ENCODE data around the gene GRIN3A. TPM values are rescaled to one million over a fixed set of nuclear protein-coding genes. Genes with fewer than 3 reads are reported as not detected.

GRIN3A gene
- polyA plus RNA-seq, 1 of the 3 experiments (the other 2 are of a cell fraction), result not detected

DNA sequence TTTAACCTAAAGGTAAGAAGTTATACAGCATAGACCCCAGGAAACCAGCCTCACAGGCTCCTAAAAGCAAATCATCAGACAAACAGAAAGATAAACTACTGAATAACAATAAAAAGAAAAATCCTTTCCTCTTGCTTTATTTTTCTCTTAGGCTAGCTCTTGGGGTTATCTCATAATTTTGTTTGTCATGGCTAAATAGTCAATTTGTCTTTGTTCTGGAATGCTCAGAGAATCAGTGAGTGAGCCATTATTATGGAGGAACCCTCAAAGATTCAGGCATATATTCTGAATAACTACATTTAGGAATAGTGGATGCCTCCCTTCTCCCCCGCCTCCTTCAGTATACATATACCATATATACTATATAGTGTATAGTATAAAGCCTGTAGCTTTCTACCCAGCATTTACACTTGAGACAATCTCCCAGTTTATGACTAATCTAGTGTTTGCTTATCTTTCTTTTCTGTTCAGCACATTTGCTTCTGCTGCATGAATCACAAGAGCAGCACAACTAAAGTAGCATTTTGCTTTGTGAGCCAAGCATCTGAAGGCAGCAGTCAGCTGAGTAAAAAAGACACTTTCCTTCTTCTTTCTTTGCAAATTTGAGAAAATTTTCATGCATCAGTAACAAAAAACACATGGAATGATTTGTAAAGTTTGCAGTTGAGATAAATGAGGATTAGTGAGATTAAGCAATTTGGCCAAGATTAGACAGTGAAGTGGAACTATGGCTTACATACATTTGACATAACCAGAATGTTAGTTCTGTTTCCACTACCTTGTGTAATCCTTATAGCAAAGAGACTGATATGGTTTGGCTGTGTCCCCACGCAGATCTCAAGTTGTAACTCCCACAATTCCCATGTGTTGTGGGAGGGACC lies 98.4 kb downstream of the GRIN3A start:
- Histone ChIP-seq H3K27ac (ENCODE audit: low read depth in 2 of 2, low read length in 1 of 2) (no peak overlapping the region), H3K36me3 (replicated peaks in 1 of 2; ENCODE audit: control insufficient read depth in 1 of 2, insufficient read depth in 2 of 2, low read length in 1 of 2) (no peaks in the 10 kb centered on the region), H3F3A (replicated peaks; ENCODE audit: insufficient read depth) (no peaks in the 10 kb centered on the region), H3K4me2 (no peak overlapping the region), H2AFZ (ENCODE audit: low read depth) (no peak overlapping the region), H3K4me3 (ENCODE audit: low read depth in 2 of 2, low read length in 1 of 2) (no peak overlapping the region), H3K4me1 (ENCODE audit: control insufficient read depth in 1 of 2, insufficient read depth in 2 of 2, low read depth in 1 of 2, low read length in 1 of 2) (no peaks in the 10 kb centered on the region), H3K9me3 (no peaks in the 10 kb centered on the region), H3K27me3 (ENCODE audit: insufficient read depth) (no peaks in the 10 kb centered on the region), H3K9ac (no peak overlapping the region), H3K9me2 (no peaks in the 10 kb centered on the region), H3K79me2 (ENCODE audit: insufficient read depth) (no peaks in the 10 kb centered on the region), H4K20me1 (ENCODE audit: insufficient read depth) (no peaks in the 10 kb centered on the region)
- ChIA-PET CTCF (no interaction called here), POLR2A (no interaction called here)
- 17% methylated on average over 2 of the region's 2 CpGs for WGBS (ENCODE audit: low lambda C conversion rate)
- TF ChIP-seq, protein P1, sequence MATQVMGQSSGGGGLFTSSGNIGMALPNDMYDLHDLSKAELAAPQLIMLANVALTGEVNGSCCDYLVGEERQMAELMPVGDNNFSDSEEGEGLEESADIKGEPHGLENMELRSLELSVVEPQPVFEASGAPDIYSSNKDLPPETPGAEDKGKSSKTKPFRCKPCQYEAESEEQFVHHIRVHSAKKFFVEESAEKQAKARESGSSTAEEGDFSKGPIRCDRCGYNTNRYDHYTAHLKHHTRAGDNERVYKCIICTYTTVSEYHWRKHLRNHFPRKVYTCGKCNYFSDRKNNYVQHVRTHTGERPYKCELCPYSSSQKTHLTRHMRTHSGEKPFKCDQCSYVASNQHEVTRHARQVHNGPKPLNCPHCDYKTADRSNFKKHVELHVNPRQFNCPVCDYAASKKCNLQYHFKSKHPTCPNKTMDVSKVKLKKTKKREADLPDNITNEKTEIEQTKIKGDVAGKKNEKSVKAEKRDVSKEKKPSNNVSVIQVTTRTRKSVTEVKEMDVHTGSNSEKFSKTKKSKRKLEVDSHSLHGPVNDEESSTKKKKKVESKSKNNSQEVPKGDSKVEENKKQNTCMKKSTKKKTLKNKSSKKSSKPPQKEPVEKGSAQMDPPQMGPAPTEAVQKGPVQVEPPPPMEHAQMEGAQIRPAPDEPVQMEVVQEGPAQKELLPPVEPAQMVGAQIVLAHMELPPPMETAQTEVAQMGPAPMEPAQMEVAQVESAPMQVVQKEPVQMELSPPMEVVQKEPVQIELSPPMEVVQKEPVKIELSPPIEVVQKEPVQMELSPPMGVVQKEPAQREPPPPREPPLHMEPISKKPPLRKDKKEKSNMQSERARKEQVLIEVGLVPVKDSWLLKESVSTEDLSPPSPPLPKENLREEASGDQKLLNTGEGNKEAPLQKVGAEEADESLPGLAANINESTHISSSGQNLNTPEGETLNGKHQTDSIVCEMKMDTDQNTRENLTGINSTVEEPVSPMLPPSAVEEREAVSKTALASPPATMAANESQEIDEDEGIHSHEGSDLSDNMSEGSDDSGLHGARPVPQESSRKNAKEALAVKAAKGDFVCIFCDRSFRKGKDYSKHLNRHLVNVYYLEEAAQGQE (IDR thresholded peaks at IDR 0.05; ENCODE audit: low read depth, low read length), result no peak
- TF ChIP-seq SMC3 (IDR thresholded peaks at IDR 0.05; ENCODE audit: low read depth, low read length) (no peak), JUND (IDR thresholded peaks at IDR 0.05) (no peak)
- no peak for DNase-seq

DNA sequence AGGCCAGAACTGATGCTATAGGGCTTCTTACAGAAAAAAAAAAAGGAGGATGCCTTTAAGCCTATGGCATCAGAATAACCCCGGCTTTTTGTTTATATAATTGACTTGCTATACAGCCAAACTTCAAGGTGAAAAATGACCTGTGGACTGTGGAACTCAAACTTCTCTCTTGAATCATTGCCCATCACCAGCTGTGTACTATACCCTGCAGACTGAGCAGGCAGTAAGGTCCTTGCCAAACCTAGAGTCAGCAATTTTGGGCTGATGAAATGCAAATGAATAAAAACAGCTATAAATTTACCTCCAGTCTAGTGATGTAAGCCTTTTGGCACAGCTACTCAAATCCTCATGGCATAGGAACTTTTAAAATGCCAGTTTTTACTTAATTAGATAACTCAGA lies 99.1 kb downstream of the GRIN3A start:
- no peak overlapping the region for H2AFZ ChIP-seq (ENCODE audit: low read depth)
- CTCF ChIA-PET, result interaction anchor here (1.2 kb wide), 1 partner anchor 70 kb away, joined by 3 read pairs; no protein-coding TSS in a partner anchor
- H3K79me2 ChIP-seq (ENCODE audit: insufficient read depth), result no peaks in the 10 kb centered on the region
- H3F3A ChIP-seq (replicated peaks; ENCODE audit: insufficient read depth), result no peaks in the 10 kb centered on the region
- no peak overlapping the region for H3K4me3 ChIP-seq (ENCODE audit: low read depth in 2 of 2, low read length in 1 of 2)
- H3K27ac ChIP-seq (ENCODE audit: low read depth in 2 of 2, low read length in 1 of 2), result no peak overlapping the region
- H3K4me2 ChIP-seq, result no peak overlapping the region
- H3K9me3 ChIP-seq, result no peaks in the 10 kb centered on the region
- POLR2A ChIA-PET, result no interaction called here
- no peak for DNase-seq
- H3K27me3 ChIP-seq (ENCODE audit: insufficient read depth), result no peaks in the 10 kb centered on the region
- TF ChIP-seq, protein P2, sequence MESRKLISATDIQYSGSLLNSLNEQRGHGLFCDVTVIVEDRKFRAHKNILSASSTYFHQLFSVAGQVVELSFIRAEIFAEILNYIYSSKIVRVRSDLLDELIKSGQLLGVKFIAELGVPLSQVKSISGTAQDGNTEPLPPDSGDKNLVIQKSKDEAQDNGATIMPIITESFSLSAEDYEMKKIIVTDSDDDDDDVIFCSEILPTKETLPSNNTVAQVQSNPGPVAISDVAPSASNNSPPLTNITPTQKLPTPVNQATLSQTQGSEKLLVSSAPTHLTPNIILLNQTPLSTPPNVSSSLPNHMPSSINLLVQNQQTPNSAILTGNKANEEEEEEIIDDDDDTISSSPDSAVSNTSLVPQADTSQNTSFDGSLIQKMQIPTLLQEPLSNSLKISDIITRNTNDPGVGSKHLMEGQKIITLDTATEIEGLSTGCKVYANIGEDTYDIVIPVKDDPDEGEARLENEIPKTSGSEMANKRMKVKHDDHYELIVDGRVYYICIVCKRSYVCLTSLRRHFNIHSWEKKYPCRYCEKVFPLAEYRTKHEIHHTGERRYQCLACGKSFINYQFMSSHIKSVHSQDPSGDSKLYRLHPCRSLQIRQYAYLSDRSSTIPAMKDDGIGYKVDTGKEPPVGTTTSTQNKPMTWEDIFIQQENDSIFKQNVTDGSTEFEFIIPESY (IDR thresholded peaks at IDR 0.05; ENCODE audit: borderline replicate concordance, low read depth), result no peak
- TF ChIP-seq CHD2 (IDR thresholded peaks at IDR 0.05; ENCODE audit: low read length, partially characterized antibody), result no peak
- TF ChIP-seq, protein P3, sequence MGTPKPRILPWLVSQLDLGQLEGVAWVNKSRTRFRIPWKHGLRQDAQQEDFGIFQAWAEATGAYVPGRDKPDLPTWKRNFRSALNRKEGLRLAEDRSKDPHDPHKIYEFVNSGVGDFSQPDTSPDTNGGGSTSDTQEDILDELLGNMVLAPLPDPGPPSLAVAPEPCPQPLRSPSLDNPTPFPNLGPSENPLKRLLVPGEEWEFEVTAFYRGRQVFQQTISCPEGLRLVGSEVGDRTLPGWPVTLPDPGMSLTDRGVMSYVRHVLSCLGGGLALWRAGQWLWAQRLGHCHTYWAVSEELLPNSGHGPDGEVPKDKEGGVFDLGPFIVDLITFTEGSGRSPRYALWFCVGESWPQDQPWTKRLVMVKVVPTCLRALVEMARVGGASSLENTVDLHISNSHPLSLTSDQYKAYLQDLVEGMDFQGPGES (IDR thresholded peaks at IDR 0.05; ENCODE audit: low read depth, low read length), result no peak
- no peak for TF ChIP-seq SIN3A (IDR thresholded peaks at IDR 0.05; ENCODE audit: borderline replicate concordance, low read depth, low read length)
- H3K9me2 ChIP-seq, result no peaks in the 10 kb centered on the region
- H3K36me3 ChIP-seq (replicated peaks in 1 of 2; ENCODE audit: control insufficient read depth in 1 of 2, insufficient read depth in 2 of 2, low read length in 1 of 2), result no peaks in the 10 kb centered on the region
- no peak overlapping the region for H3K9ac ChIP-seq
- no peaks in the 10 kb centered on the region for H4K20me1 ChIP-seq (ENCODE audit: insufficient read depth)
- 9% methylated on average over 1 of the region's 1 CpG for WGBS (ENCODE audit: low lambda C conversion rate)
- no peaks in the 10 kb centered on the region for H3K4me1 ChIP-seq (ENCODE audit: control insufficient read depth in 1 of 2, insufficient read depth in 2 of 2, low read depth in 1 of 2, low read length in 1 of 2)
